Stimulated activated CD8-positive, alpha-beta memory T cell treated with anti-CD3 and anti-CD28 coated beads, Interleukin-15, amount 100 ng/mL, for 24 hours (primary cell): ENCODE results near the gene METTL21C.

ENCODE experiments used
- DNase-seq: peaks from one replicate; pipeline ENCODE4 v3.0.0-alpha.2; 2020; ENCODE audit warnings: low read depth

Gene METTL21C

GRCh38 chr13:102694937-102695336 is at the start of gene METTL21C:
METTL21C (minus strand) TSS chr13:102695044; CDS start chr13:102694498, 546 bp downstream.
- DNase-seq: no peak

GRCh38 chr13:102742506-102742905 is 47.7 kb upstream of the METTL21C start:
- DNase-seq: no peak

GRCh38 chr13:102742101-102742500 is 47.3 kb upstream of the METTL21C start:
- no peak for DNase-seq

GRCh38 chr13:102729560-102730270 is 34.9 kb upstream of the METTL21C start:
- no peak for DNase-seq

- no peak for DNase-seq
Measured at GRCh38 chr13:102726430-102726829, 31.6 kb upstream of the METTL21C start.

- DNase-seq: no peak
Measured at GRCh38 chr13:102724923-102725322, 30.1 kb upstream of the METTL21C start.

GRCh38 chr13:102721800-102722231 is 27.0 kb upstream of the METTL21C start:
- no peak for DNase-seq

- no peak for DNase-seq
Measured at GRCh38 chr13:102718746-102719145, 23.9 kb upstream of the METTL21C start.

- no peak for DNase-seq
Measured at GRCh38 chr13:102715447-102715846, 20.6 kb upstream of the METTL21C start.

GRCh38 chr13:102710261-102710679 is 15.4 kb upstream of the METTL21C start:
- no peak for DNase-seq

- DNase-seq: no peak
Measured at GRCh38 chr13:102709536-102709935, 14.7 kb upstream of the METTL21C start.

GRCh38 chr13:102708991-102709390 is 14.1 kb upstream of the METTL21C start:
- no peak for DNase-seq

- no peak for DNase-seq
Measured at GRCh38 chr13:102708211-102708610, 13.4 kb upstream of the METTL21C start.

- no peak for DNase-seq
Measured at GRCh38 chr13:102707467-102707866, 12.6 kb upstream of the METTL21C start.

- DNase-seq: no peak
Measured at GRCh38 chr13:102704238-102705058, 9.6 kb upstream of the METTL21C start.

GRCh38 chr13:102703726-102704035 is 8.8 kb upstream of the METTL21C start:
- DNase-seq: no peak

- DNase-seq: no peak
Measured at GRCh38 chr13:102702965-102703725, 8.3 kb upstream of the METTL21C start.

GRCh38 chr13:102701331-102701730 is 6.5 kb upstream of the METTL21C start:
- no peak for DNase-seq

GRCh38 chr13:102700088-102701031 is 5.5 kb upstream of the METTL21C start:
- DNase-seq: no peak

GRCh38 chr13:102699504-102699903 is 4.7 kb upstream of the METTL21C start:
- no peak for DNase-seq

GRCh38 chr13:102698649-102698980 is 3.8 kb upstream of the METTL21C start:
- no peak for DNase-seq
